HG03097 (cell line): ENCODE data around the gene MTERF4.

Source experiments
- ATAC-seq: cut with Tn5 transposase; IDR thresholded peaks from one replicate; pipeline ENCODE4 v1.9.1; 2021; ENCODE audit not compliant: unreplicated experiment, low FRiP score

Gene MTERF4, protein sequence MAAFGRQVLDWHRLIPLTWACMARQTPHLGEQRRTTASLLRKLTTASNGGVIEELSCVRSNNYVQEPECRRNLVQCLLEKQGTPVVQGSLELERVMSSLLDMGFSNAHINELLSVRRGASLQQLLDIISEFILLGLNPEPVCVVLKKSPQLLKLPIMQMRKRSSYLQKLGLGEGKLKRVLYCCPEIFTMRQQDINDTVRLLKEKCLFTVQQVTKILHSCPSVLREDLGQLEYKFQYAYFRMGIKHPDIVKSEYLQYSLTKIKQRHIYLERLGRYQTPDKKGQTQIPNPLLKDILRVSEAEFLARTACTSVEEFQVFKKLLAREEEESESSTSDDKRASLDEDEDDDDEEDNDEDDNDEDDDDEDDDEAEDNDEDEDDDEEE

GRCh38 chr2:241102239-241102803, at the start of gene MTERF4:
Gene MTERF4, minus strand, starts transcription at chr2:241102287. Its CDS starts 14 bp downstream, at chr2:241102273.
- peak; percentile 81 for ATAC-seq

- ATAC-seq, result no peak
Measured at GRCh38 chr2:241150660-241151530, 48.8 kb upstream of the MTERF4 start.

- peak; percentile 63 for ATAC-seq
Measured at GRCh38 chr2:241149925-241150659, 48.0 kb upstream of the MTERF4 start, which contains the start of gene PPP1R7. Gene PPP1R7, plus strand, starts transcription at chr2:241150467. Its CDS starts 29 bp downstream, at chr2:241150496.

- peak; percentile 19 for ATAC-seq
Measured at GRCh38 chr2:241149675-241149924, 47.5 kb upstream of the MTERF4 start.

GRCh38 chr2:241148891-241149674, 47.0 kb upstream of the MTERF4 start, which contains the start of gene PASK:
Gene PASK, minus strand, starts transcription at chr2:241149472. Its CDS starts 6,440 bp downstream, at chr2:241143032.
- ATAC-seq, result peak; percentile 72

- ATAC-seq, result no peak
Measured at GRCh38 chr2:241148239-241148638, 46.2 kb upstream of the MTERF4 start.

- no peak for ATAC-seq
Measured at GRCh38 chr2:241147336-241147735, 45.2 kb upstream of the MTERF4 start.

DNA sequence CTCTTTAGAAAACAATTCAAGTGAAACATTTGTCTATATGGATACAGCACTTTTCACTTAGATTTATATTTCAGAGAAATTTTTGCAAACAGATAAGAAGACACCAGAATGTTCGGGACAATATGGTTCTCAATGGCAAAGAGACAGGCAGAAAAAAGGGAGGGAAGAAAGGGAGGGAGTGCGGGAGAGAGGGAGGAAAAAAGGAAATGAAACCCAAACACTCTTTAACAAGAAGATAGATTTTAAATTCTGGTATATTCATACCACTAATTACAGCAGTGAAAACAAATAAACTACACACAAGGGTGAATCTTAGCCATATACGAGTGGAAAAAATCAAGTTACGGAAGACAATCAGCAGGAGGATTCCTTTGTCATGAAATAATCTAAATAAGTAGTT, 44.2 kb upstream of the MTERF4 start:
- ATAC-seq, result no peak

DNA sequence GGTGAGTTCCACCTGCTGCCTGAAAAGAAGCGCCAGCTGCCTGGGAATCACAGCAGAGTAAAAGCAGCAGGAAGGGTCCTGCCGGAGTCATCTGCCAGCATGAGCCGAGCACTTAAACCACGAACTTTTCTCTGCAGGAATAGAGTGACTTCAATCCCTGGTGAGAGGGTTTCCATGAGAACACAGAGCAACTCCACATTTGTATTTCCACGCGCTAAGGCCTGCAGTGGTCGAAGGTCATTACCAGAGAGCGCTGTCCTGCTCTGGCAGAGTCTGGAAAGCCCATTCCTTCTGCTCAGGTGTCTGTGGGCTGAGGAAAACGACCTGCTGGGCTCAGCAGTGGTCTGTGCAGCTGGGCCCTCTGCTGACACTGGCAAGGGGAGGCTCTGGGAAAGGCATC, 40.5 kb upstream of the MTERF4 start:
- ATAC-seq, result no peak

DNA sequence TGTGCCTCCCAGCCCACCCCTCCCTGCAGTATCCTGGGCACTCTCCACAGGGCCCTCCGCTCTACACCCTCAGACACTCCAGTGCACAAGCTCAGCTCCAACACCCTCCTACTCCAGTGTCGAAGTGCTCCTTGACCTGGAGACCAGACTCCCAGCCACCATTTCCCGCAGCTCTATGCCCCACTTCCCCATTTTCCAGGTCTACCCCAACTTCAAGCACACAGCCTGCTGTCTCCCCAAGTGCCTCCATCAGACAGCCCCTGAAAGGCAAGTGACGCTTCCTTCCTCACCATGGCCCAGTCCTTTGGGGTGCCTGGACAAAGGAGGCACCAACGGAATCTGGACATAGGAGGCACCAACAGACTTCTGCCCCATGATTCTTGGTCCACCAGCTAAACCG, 40.0 kb upstream of the MTERF4 start:
- no peak for ATAC-seq

- ATAC-seq, result no peak
Measured at GRCh38 chr2:241141214-241141770, 39.2 kb upstream of the MTERF4 start.

DNA sequence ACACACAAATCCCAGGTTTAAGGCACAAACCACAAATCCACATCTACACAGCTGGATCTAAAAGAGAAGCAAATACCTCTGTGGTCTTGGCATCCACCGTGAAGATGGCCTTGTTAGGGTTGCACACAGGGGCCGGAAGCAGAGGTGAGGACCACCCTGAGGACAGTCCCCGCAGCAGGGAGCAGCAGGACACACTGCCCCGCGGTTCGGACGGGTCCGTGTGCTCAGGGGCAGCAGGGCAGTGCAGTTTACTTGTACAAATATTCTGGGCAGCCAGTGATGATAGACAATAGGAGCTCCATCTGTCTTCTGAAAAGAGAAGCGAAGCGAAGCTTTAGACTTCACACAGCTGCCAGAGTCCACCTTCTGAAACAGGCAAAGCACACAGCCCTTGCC, 38.4 kb upstream of the MTERF4 start:
- no peak for ATAC-seq

GRCh38 chr2:241139531-241140444, 37.7 kb upstream of the MTERF4 start:
- no peak for ATAC-seq

- no peak for ATAC-seq
Measured at GRCh38 chr2:241138471-241138870, 36.4 kb upstream of the MTERF4 start.

- no peak for ATAC-seq
Measured at GRCh38 chr2:241137276-241138190, 35.4 kb upstream of the MTERF4 start.

DNA sequence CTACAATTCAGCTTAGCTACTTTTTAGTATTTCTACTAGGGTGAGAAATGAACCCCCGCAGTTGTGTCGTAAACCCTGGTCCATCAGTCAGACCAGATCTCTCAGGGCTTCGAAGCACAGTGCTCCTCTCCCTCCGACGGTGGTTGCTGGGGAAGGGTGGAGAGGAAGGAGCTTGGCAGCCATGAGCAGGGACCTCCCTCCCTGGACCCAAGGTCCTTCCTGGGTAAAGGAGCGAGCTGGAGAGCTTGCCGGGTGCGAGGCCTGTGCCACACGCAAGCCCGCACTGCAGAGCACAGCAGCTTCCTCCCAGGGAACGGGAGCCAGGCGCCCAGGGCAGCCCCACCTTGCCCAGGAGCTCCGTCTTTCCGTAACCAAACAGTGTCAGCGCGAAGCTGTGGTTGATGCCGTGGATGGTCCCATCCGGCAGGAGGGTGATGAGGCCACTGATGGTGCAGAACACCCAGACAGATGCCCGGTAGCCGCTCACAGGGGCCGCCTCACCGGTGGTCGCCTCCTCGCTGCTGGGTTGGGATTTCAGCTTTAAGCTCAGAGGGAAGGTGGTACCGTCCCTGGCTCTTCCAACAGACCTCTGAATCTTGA, 34.7 kb upstream of the MTERF4 start:
- no peak for ATAC-seq

DNA sequence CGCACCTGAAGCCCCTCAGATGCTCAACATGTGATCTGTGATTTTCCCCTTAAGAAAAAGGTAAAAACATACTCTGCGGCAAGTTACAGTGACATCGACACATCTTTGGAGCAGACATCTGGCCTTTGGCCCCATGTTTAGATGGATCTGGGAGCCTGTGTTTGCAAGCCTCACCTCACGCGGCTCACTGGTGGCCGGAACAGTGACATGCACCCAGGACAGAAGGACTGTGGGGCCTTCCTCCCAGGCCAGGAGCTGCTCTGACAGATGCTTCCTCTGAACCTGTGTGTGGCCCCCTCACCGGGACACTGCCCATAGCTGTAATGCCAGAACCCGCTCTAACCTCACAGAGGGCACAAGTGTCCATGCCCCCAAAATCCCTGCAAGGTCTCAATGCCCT, 34.1 kb upstream of the MTERF4 start:
- ATAC-seq, result no peak
